Measurements from ENCODE around the gene DUSP19.

- TF ChIP-seq TCF4 (CRISPR knock-in tag; IDR thresholded peaks at IDR 0.05; ENCODE audit: borderline replicate concordance) (no peak), ZFP30 (CRISPR knock-in tag; IDR thresholded peaks at IDR 0.05) (no peak), PATZ1 (CRISPR knock-in tag; IDR thresholded peaks at IDR 0.05; ENCODE audit: borderline replicate concordance) (no peak), CREB5 (CRISPR knock-in tag; IDR thresholded peaks at IDR 0.05; ENCODE audit: low read depth) (no peak), ZFP3 (CRISPR knock-in tag; IDR thresholded peaks at IDR 0.05) (no peak), ISL1 (CRISPR knock-in tag; IDR thresholded peaks at IDR 0.05) (no peak), ZNF70 (CRISPR knock-in tag; IDR thresholded peaks at IDR 0.05) (no peak)
Observed at GRCh38 chr2:183089192-183089851, 10.8 kb downstream of the DUSP19 start.

Measured in SK-N-SH treated with all-trans-retinoic acid at 6 μM for 48 hours (cell line).